Measurements from ENCODE around the gene CLCN4.

GRCh38 chrX:10175319-10175871 is 18.6 kb downstream of the CLCN4 start:
- TF ChIP-seq, protein P1, sequence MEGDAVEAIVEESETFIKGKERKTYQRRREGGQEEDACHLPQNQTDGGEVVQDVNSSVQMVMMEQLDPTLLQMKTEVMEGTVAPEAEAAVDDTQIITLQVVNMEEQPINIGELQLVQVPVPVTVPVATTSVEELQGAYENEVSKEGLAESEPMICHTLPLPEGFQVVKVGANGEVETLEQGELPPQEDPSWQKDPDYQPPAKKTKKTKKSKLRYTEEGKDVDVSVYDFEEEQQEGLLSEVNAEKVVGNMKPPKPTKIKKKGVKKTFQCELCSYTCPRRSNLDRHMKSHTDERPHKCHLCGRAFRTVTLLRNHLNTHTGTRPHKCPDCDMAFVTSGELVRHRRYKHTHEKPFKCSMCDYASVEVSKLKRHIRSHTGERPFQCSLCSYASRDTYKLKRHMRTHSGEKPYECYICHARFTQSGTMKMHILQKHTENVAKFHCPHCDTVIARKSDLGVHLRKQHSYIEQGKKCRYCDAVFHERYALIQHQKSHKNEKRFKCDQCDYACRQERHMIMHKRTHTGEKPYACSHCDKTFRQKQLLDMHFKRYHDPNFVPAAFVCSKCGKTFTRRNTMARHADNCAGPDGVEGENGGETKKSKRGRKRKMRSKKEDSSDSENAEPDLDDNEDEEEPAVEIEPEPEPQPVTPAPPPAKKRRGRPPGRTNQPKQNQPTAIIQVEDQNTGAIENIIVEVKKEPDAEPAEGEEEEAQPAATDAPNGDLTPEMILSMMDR (IDR thresholded peaks at IDR 0.05) = no peak
- no peak for TF ChIP-seq POLR2AphosphoS5 (IDR thresholded peaks at IDR 0.05)
- no peak for TF ChIP-seq POLR2A (IDR thresholded peaks at IDR 0.05)

Measured in breast epithelium (tissue), 3 donors.